Iris pigment epithelial cell (primary cell): ENCODE measurements around the gene COL8A1.
"Not testable (repeated sequence)": the region's sequence is repeated elsewhere in the genome, so short reads cannot be mapped to it uniquely, and the experiment has no call there.

ENCODE experiments used
- DNase-seq: peaks from one replicate; pipeline ENCODE4 v3.0.0-alpha.2; 2011; ENCODE audit warnings: low read depth

Gene COL8A1

GRCh38 chr3:99638167-99638948, at the start of gene COL8A1:
TSS of gene COL8A1 (plus strand) at chr3:99638594. CDS start at chr3:99790683, 152,089 bp downstream.
- peak; percentile 93 for DNase-seq

- DNase-seq, result not testable (repeated sequence)
Observed at GRCh38 chr3:99589168-99589567, 49.2 kb upstream of the COL8A1 start.

- DNase-seq, result no peak
Observed at GRCh38 chr3:99599894-99600293, 38.5 kb upstream of the COL8A1 start.

GRCh38 chr3:99601515-99601914, 36.9 kb upstream of the COL8A1 start:
- no peak for DNase-seq

- DNase-seq, result no peak
Observed at GRCh38 chr3:99602183-99602582, 36.2 kb upstream of the COL8A1 start.

- no peak for DNase-seq
Observed at GRCh38 chr3:99607151-99607550, 31.2 kb upstream of the COL8A1 start.

GRCh38 chr3:99614768-99615167, 23.6 kb upstream of the COL8A1 start:
- DNase-seq, result no peak

GRCh38 chr3:99620077-99620767, 18.2 kb upstream of the COL8A1 start:
- DNase-seq, result no peak

- peak; percentile 20 for DNase-seq
Observed at GRCh38 chr3:99620976-99621375, 17.4 kb upstream of the COL8A1 start.

- no peak for DNase-seq
Observed at GRCh38 chr3:99624496-99625236, 13.7 kb upstream of the COL8A1 start.

GRCh38 chr3:99625237-99625622, 13.2 kb upstream of the COL8A1 start:
- DNase-seq, result no peak

GRCh38 chr3:99625643-99626416, 12.6 kb upstream of the COL8A1 start:
- DNase-seq, result peak; percentile 72

- DNase-seq, result peak; percentile 9
Observed at GRCh38 chr3:99626417-99626788, 12.0 kb upstream of the COL8A1 start.

GRCh38 chr3:99627062-99627826, 11.2 kb upstream of the COL8A1 start:
- DNase-seq, result peak; percentile 72

GRCh38 chr3:99630815-99631214, 7.6 kb upstream of the COL8A1 start:
- no peak for DNase-seq

GRCh38 chr3:99633887-99634558, 4.4 kb upstream of the COL8A1 start:
- DNase-seq, result peak; percentile 79

GRCh38 chr3:99634881-99635280, 3.5 kb upstream of the COL8A1 start:
- DNase-seq, result no peak

- DNase-seq, result no peak
Observed at GRCh38 chr3:99635348-99635747, 3.0 kb upstream of the COL8A1 start.

GRCh38 chr3:99637016-99637367, 1.4 kb upstream of the COL8A1 start:
- DNase-seq, result peak; percentile 89

- peak; percentile 88 for DNase-seq
Observed at GRCh38 chr3:99637368-99638111, 854 bp upstream of the COL8A1 start.
